GM12878 (cell line): ENCODE data around the gene ZNF331. TPM values are rescaled to one million over a fixed set of nuclear protein-coding genes. Genes with fewer than 3 reads are reported as not detected.

Experiments
- ATF7 ChIP-seq: fragments of 450-650 bp; IDR thresholded peaks from 2 replicates; pipeline ENCODE4 v1.6.1; 2016; ENCODE audit warnings: low read depth, mild to moderate bottlenecking
- BCLAF1 ChIP-seq: fragments of 450-650 bp; IDR thresholded peaks from 2 replicates; pipeline ENCODE4 v1.6.1; 2017; ENCODE audit warnings: antibody characterized with exemption, mild to moderate bottlenecking, moderate library complexity
- CHD1 ChIP-seq: IDR thresholded peaks from 2 replicates; pipeline ENCODE4 v1.6.1; 2012; ENCODE audit warnings: low read depth, low read length, improper control_type of control experiment
- DPF2 ChIP-seq: fragments of 450-650 bp; IDR thresholded peaks from 2 replicates; pipeline ENCODE4 v1.6.1; 2017; ENCODE audit warnings: mild to moderate bottlenecking
- EED ChIP-seq: sonication (generic); IDR thresholded peaks from 2 replicates; pipeline ENCODE4 v1.6.1; 2016; ENCODE audit warnings: antibody characterized with exemption, low read depth
- EP300 ChIP-seq, 2 experiments: fragments of 150-350 bp in 1 of 2; IDR thresholded peaks; 2 replicates each; pipeline ENCODE4 v1.6.1; 2011 to 2012; ENCODE audit warnings: low read depth in 2 of 2, low read length in 2 of 2, borderline replicate concordance in 1 of 2, improper control_type of control experiment in 1 of 2, inconsistent platforms in 1 of 2; ENCODE audit not compliant: control insufficient read depth in 1 of 2
- EZH2 ChIP-seq: IDR thresholded peaks from 2 replicates; pipeline ENCODE4 v1.6.1; 2012; ENCODE audit warnings: low read depth, mild to moderate bottlenecking, control low read depth, inconsistent platforms, low read length, borderline replicate concordance; ENCODE audit not compliant: control insufficient read depth
- FOS ChIP-seq: IDR thresholded peaks from 3 replicates; pipeline ENCODE4 v1.6.1; 2011; ENCODE audit warnings: borderline replicate concordance; ENCODE audit not compliant: insufficient read length; ENCODE audit errors: extremely low read depth
- GATAD2B ChIP-seq: fragments of 450-650 bp; conservative IDR thresholded peaks from 2 replicates; pipeline ENCODE4 v1.6.1; 2017; ENCODE audit warnings: low read depth, mild to moderate bottlenecking, moderate library complexity
- IRF4 ChIP-seq: IDR thresholded peaks from 2 replicates; pipeline ENCODE4 v1.6.1; 2011; ENCODE audit warnings: low read depth, low read length
- KDM1A ChIP-seq: fragments of 200-600 bp; sonication (generic); IDR thresholded peaks from 2 replicates; pipeline ENCODE4 v1.6.1; 2016; ENCODE audit warnings: borderline replicate concordance
- POLR2AphosphoS5 ChIP-seq: IDR thresholded peaks from 2 replicates; pipeline ENCODE4 v1.6.1; 2011; ENCODE audit warnings: mild to moderate bottlenecking, low read length, inconsistent platforms
- RCOR1 ChIP-seq: conservative IDR thresholded peaks from 2 replicates; pipeline ENCODE4 v1.6.1; 2012; ENCODE audit warnings: low read depth, low read length, improper control_type of control experiment
- RELA ChIP-seq: fragments of 450-650 bp; IDR thresholded peaks from 2 replicates; pipeline ENCODE4 v1.8.0; 2014; ENCODE audit warnings: borderline replicate concordance; ENCODE audit not compliant: partially characterized antibody
- RELB ChIP-seq: fragments of 450-650 bp; IDR thresholded peaks from 2 replicates; pipeline ENCODE4 v1.6.1; 2017; ENCODE audit warnings: low read depth, mild to moderate bottlenecking, moderate library complexity
- TAF1 ChIP-seq: IDR thresholded peaks from 2 replicates; pipeline ENCODE4 v1.6.1; 2011; ENCODE audit warnings: mild to moderate bottlenecking, low read depth, low read length, borderline replicate concordance
- WRNIP1 ChIP-seq: IDR thresholded peaks from 2 replicates; pipeline ENCODE4 v1.6.1; 2011; ENCODE audit warnings: low read depth, low read length, improper control_type of control experiment, borderline replicate concordance
- ZNF274 ChIP-seq: IDR thresholded peaks from one replicate; pipeline ENCODE4 v1.8.0; 2011; ENCODE audit not compliant: insufficient read length, insufficient read depth
- ZNF592 ChIP-seq: fragments of 450-650 bp; IDR thresholded peaks from 2 replicates; pipeline ENCODE4 v1.6.1; 2017; ENCODE audit warnings: mild to moderate bottlenecking, moderate library complexity
- polyA plus RNA-seq, 11 experiments: library from polyadenylated mRNA; depleted of rRNA in 4 of 11; unstranded in 6 of 11; stranded (reverse) in 5 of 11; fragments of >200 nt; fragmentation: Nextera tagmentation in 4 of 11; fragmentation: Illumina TruSeq in 1 of 11; extraction: Ambion mirVana in 4 of 11; extraction: Trizol in 1 of 11; gene quantifications; 1 replicate in 1 of 11; 2 replicates in 10 of 11; pipeline versions ENCODE4 v1.2.1 to v1.2.3, GENCODE V29; 2011 to 2016; ENCODE audit warnings: inconsistent platforms in 2 of 11, missing spikeins in 2 of 11, low read depth in 1 of 11
- total RNA-seq, 4 experiments: library from RNA; depleted of rRNA in 3 of 4; stranded (reverse); fragments of >200 nt in 3 of 4; fragmentation: Illumina TruSeq in 1 of 4; extraction: Trizol in 1 of 4; gene quantifications; 2 replicates each; pipeline versions ENCODE4 v1.2.1 to v1.2.3, GENCODE V29; 2013 to 2021
- TF ChIP-seq, protein P1 (sequence below): IDR thresholded peaks from 2 replicates; pipeline ENCODE4 v1.6.1; 2011; ENCODE audit warnings: low read depth, mild to moderate bottlenecking, low read length, moderate library complexity, borderline replicate concordance; ENCODE audit errors: extremely low read depth

The ZNF331 gene
- total and polyA plus RNA-seq, 10 of the 15 experiments (the other 5 are each of a cell fraction or from before 2014, with no cell fraction given): 2.6 to 11.5 (median 5.3) TPM

DNA sequence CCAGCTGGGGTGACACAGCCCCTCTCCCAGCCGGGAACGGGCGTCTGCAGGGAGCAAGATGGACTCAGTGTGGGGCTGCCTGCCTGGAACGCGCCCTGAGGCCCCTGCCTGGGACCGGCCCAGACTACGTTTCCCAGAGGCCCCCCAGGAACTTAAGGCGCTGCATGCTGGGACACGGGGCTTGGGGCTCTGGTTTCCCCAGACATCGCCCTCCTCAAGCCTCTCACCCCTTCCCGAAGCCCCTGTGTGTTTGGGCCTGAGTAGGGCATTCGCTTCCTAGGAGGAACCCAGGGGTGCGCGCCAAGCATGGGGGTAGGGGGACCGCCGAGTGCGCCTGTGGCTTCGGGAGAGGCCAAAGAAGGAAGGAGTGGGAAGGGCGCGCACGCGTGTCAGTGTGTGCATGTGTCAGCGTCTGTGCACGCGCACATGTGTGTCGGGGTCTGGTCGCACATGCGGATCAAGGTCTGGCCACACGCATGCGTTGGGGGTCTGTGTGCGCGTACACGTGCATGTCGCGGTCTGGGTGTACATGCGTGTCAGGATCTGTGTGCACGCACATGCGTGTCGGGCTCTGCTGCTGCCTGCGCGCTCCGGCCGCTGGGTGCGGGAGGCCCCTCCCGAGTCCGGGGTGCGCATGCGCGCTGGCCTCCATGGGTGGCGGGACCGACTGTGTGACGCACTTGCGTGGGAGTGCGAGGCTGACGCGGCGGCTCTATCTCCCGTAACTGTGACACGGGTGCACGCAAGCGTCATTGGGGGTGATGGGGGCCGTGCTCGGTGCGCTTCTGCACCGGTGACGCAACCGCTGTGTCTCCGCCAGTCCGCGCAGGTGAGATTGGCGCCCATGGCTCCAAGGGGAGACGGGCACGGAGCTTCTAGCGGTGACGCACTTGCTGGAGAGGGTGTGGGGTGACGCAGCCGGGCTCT, 16.2 kb downstream of the ZNF331 start (continued):
- TF ChIP-seq EP300 (IDR thresholded peaks at IDR 0.05; ENCODE audit: borderline replicate concordance in 1 of 2, control insufficient read depth in 1 of 2, low read depth in 2 of 2, low read length in 2 of 2) (peak; percentile 82 to 91; a peak in 3 of 4 replicates), FOS (no peak), WRNIP1 (no peak), BCLAF1 (no peak), EZH2 (no peak), TAF1 (no peak), GATAD2B (no peak; the same call in none of the 2 replicates), EED (no peak), POLR2AphosphoS5 (peak; percentile 74), RELB (no peak; the same call in 1 of the 2 replicates), RCOR1 (no peak), ZNF274 (no peak), IRF4 (0 out of 2 replicates have a peak, but pooled peaks have one; percentile 6), RELA (no peak), ATF7 (peak; percentile 80), CHD1 (no peak), ZNF592 (no peak), DPF2 (0 out of 2 replicates have a peak, but pooled peaks have one; percentile 66), KDM1A (no peak)
- TF ChIP-seq, protein P1, sequence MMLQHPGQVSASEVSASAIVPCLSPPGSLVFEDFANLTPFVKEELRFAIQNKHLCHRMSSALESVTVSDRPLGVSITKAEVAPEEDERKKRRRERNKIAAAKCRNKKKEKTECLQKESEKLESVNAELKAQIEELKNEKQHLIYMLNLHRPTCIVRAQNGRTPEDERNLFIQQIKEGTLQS: no peak
